Stimulated activated effector memory CD8-positive, alpha-beta T cell treated with anti-CD3 and anti-CD28 coated beads, Interleukin-12 subunit alpha, Interleukin-12 subunit beta, amount 100 ng/mL, for 72 hours (primary cell): ENCODE results near the gene MAP3K7CL.

Source experiments
- ATAC-seq: fragments of 150-1000 bp; cut with Tn5 transposase; 2 replicates; pipeline ENCODE4 v1.10.0; 2021
- DNase-seq, 2 donors: peaks; one replicate each; pipeline ENCODE4 v3.0.0; 2021 to 2022; ENCODE audit warnings: low spot score in 2 of 2
- H3K27ac Mint-ChIP-seq: one replicate; pipeline ENCODE4 v1.8.0; 2022; ENCODE audit warnings: mild to moderate bottlenecking, mixed read lengths
- H3K36me3 Mint-ChIP-seq: one replicate; pipeline ENCODE4 v1.8.0; 2022; ENCODE audit warnings: mild to moderate bottlenecking, mixed read lengths
- H3K4me1 Mint-ChIP-seq: one replicate; pipeline ENCODE4 v1.8.0; 2022; ENCODE audit warnings: mixed read lengths
- H3K4me3 Mint-ChIP-seq: one replicate; pipeline ENCODE4 v1.8.0; 2022; ENCODE audit warnings: mild to moderate bottlenecking, mixed read lengths
- H3K9me3 Mint-ChIP-seq: one replicate; pipeline ENCODE4 v1.8.0; 2022; ENCODE audit warnings: mixed read lengths

MAP3K7CL gene

GRCh38 chr21:29115899-29116298, 14.5 kb upstream of the MAP3K7CL start:
- Mint-ChIP-seq H3K27ac (no peak overlapping the region), H3K4me3 (no peak overlapping the region), H3K4me1 (no peaks in the 10 kb centered on the region), H3K36me3 (no peaks in the 10 kb centered on the region), H3K9me3 (no peaks in the 10 kb centered on the region)
- no peak for ATAC-seq
- DNase-seq, result no peak

GRCh38 chr21:29117372-29117955, 13.0 kb upstream of the MAP3K7CL start:
- no peak for DNase-seq
- Mint-ChIP-seq H3K4me3 (no peak overlapping the region), H3K36me3 (no peaks in the 10 kb centered on the region), H3K4me1 (no peaks in the 10 kb centered on the region), H3K9me3 (no peaks in the 10 kb centered on the region), H3K27ac (no peak overlapping the region)
- ATAC-seq, result no peak

- ATAC-seq (no peak), DNase-seq (no peak)
- Mint-ChIP-seq H3K9me3 (no peaks in the 10 kb centered on the region), H3K36me3 (no peaks in the 10 kb centered on the region), H3K4me1 (no peaks in the 10 kb centered on the region), H3K4me3 (no peak overlapping the region), H3K27ac (no peak overlapping the region)
Measured at GRCh38 chr21:29121759-29122158, 8.7 kb upstream of the MAP3K7CL start.

- no peaks in the 10 kb centered on the region for H3K4me1 Mint-ChIP-seq
- no peak overlapping the region for H3K27ac Mint-ChIP-seq
Measured at GRCh38 chr21:29124645-29125044, 5.8 kb upstream of the MAP3K7CL start.

GRCh38 chr21:29125191-29125590, 5.3 kb upstream of the MAP3K7CL start:
- Mint-ChIP-seq H3K9me3 (peaks cover 3% of the 10 kb centered on the region), H3K27ac (no peak overlapping the region), H3K4me3 (no peak overlapping the region), H3K36me3 (no peaks in the 10 kb centered on the region), H3K4me1 (no peaks in the 10 kb centered on the region)
- ATAC-seq (peak; percentile 90), DNase-seq (no peak)

More at GRCh38 chr21:29124645-29125044, 5.8 kb upstream of the MAP3K7CL start:
- peaks cover 3% of the 10 kb centered on the region for H3K9me3 Mint-ChIP-seq
- H3K4me3 Mint-ChIP-seq, result no peak overlapping the region
- no peak for ATAC-seq
- H3K36me3 Mint-ChIP-seq, result no peaks in the 10 kb centered on the region
- DNase-seq, result no peak

- Mint-ChIP-seq H3K4me1 (no peaks in the 10 kb centered on the region), H3K9me3 (peaks cover 3% of the 10 kb centered on the region), H3K27ac (no peak overlapping the region), H3K36me3 (no peaks in the 10 kb centered on the region), H3K4me3 (no peak overlapping the region)
- peak in 1 of 2 donors; percentile 26 for DNase-seq
- no peak for ATAC-seq
Measured at GRCh38 chr21:29125979-29126378, 4.5 kb upstream of the MAP3K7CL start.

- peaks cover 3% of the 10 kb centered on the region for H3K9me3 Mint-ChIP-seq
- no peak overlapping the region for H3K27ac Mint-ChIP-seq
- no peaks in the 10 kb centered on the region for H3K4me1 Mint-ChIP-seq
- ATAC-seq (no peak), DNase-seq (no peak)
- H3K36me3 Mint-ChIP-seq, result no peaks in the 10 kb centered on the region
- no peak overlapping the region for H3K4me3 Mint-ChIP-seq
Measured at GRCh38 chr21:29133241-29133640, 2.8 kb downstream of the MAP3K7CL start.

- Mint-ChIP-seq H3K36me3 (no peaks in the 10 kb centered on the region), H3K9me3 (peaks cover 3% of the 10 kb centered on the region), H3K27ac (no peak overlapping the region), H3K4me3 (no peak overlapping the region), H3K4me1 (no peaks in the 10 kb centered on the region)
- no peak for DNase-seq
- ATAC-seq, result no peak
Measured at GRCh38 chr21:29133796-29134195, 3.4 kb downstream of the MAP3K7CL start.

- ATAC-seq, result no peak
- Mint-ChIP-seq H3K36me3 (no peaks in the 10 kb centered on the region), H3K27ac (no peak overlapping the region), H3K4me3 (no peak overlapping the region), H3K4me1 (no peaks in the 10 kb centered on the region), H3K9me3 (no peaks in the 10 kb centered on the region)
- DNase-seq, result no peak
Measured at GRCh38 chr21:29135481-29135880, 5.0 kb downstream of the MAP3K7CL start.

GRCh38 chr21:29136033-29136432, 5.6 kb downstream of the MAP3K7CL start:
- H3K27ac Mint-ChIP-seq, result no peak overlapping the region
- H3K4me1 Mint-ChIP-seq, result no peaks in the 10 kb centered on the region
- H3K4me3 Mint-ChIP-seq, result no peak overlapping the region
- DNase-seq, result no peak
- no peak for ATAC-seq
- no peaks in the 10 kb centered on the region for H3K36me3 Mint-ChIP-seq
- H3K9me3 Mint-ChIP-seq, result no peaks in the 10 kb centered on the region

GRCh38 chr21:29144736-29145353, 14.4 kb downstream of the MAP3K7CL start:
- no peak overlapping the region for H3K4me3 Mint-ChIP-seq
- H3K27ac Mint-ChIP-seq, result no peak overlapping the region
- DNase-seq (no peak), ATAC-seq (no peak)
- no peaks in the 10 kb centered on the region for H3K4me1 Mint-ChIP-seq
- no peaks in the 10 kb centered on the region for H3K36me3 Mint-ChIP-seq
- no peaks in the 10 kb centered on the region for H3K9me3 Mint-ChIP-seq

GRCh38 chr21:29145354-29145782, 14.9 kb downstream of the MAP3K7CL start:
- no peak overlapping the region for H3K27ac Mint-ChIP-seq
- DNase-seq, result no peak

GRCh38 chr21:29145852-29146453, 15.5 kb downstream of the MAP3K7CL start:
- H3K36me3 Mint-ChIP-seq, result no peaks in the 10 kb centered on the region
- no peak overlapping the region for H3K27ac Mint-ChIP-seq
- no peak for ATAC-seq

More at GRCh38 chr21:29145354-29145782, 14.9 kb downstream of the MAP3K7CL start:
- H3K9me3 Mint-ChIP-seq, result no peaks in the 10 kb centered on the region
- H3K4me3 Mint-ChIP-seq, result no peak overlapping the region
- no peaks in the 10 kb centered on the region for H3K36me3 Mint-ChIP-seq
- no peak for ATAC-seq
- no peaks in the 10 kb centered on the region for H3K4me1 Mint-ChIP-seq

GRCh38 chr21:29146726-29147125, 16.3 kb downstream of the MAP3K7CL start:
- ATAC-seq (no peak), DNase-seq (no peak)
- Mint-ChIP-seq H3K4me3 (no peak overlapping the region), H3K36me3 (no peaks in the 10 kb centered on the region), H3K4me1 (no peaks in the 10 kb centered on the region), H3K9me3 (no peaks in the 10 kb centered on the region), H3K27ac (no peak overlapping the region)

More at GRCh38 chr21:29145852-29146453, 15.5 kb downstream of the MAP3K7CL start:
- H3K4me1 Mint-ChIP-seq, result no peaks in the 10 kb centered on the region
- H3K9me3 Mint-ChIP-seq, result no peaks in the 10 kb centered on the region
- no peak for DNase-seq
- no peak overlapping the region for H3K4me3 Mint-ChIP-seq

GRCh38 chr21:29148530-29148929, 18.1 kb downstream of the MAP3K7CL start:
- H3K27ac Mint-ChIP-seq, result no peak overlapping the region
- ATAC-seq, result peak; percentile 80
- H3K36me3 Mint-ChIP-seq, result no peaks in the 10 kb centered on the region
- H3K4me1 Mint-ChIP-seq, result no peaks in the 10 kb centered on the region
- H3K4me3 Mint-ChIP-seq, result no peak overlapping the region
- no peak for DNase-seq
- no peaks in the 10 kb centered on the region for H3K9me3 Mint-ChIP-seq

- Mint-ChIP-seq H3K27ac (no peak overlapping the region), H3K9me3 (no peaks in the 10 kb centered on the region), H3K4me1 (no peaks in the 10 kb centered on the region), H3K36me3 (no peaks in the 10 kb centered on the region), H3K4me3 (no peak overlapping the region)
- ATAC-seq, result no peak
- DNase-seq, result no peak
Measured at GRCh38 chr21:29149808-29150425, 19.5 kb downstream of the MAP3K7CL start.
